NK-92 (cell line): ENCODE results near the gene REM1.

Experiments
- DNase-seq: peaks from one replicate; lab custom pipeline; 2025; ENCODE audit not compliant: unreplicated experiment; lab: John Stamatoyannopoulos, UW

The REM1 gene

DNA sequence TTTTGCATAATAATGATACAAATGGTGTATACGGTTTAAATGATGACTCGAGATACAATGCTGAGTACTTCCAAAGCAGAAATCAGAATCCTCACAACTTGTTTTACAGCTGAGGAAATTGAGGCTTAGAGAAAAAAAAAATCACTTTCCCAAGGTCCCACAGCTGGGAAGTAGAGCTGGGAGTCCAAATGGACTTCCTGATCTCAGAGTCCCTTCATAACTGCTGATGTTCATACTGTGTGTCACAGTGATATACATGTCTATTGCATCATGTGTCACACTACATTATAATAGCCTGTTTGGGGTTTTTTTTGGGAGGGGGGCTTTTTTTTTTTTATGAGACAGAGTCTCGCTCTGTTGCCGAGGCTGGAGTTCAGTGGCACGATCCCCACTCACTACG lies 47.6 kb downstream of the REM1 start:
- DNase-seq: no peak

DNA sequence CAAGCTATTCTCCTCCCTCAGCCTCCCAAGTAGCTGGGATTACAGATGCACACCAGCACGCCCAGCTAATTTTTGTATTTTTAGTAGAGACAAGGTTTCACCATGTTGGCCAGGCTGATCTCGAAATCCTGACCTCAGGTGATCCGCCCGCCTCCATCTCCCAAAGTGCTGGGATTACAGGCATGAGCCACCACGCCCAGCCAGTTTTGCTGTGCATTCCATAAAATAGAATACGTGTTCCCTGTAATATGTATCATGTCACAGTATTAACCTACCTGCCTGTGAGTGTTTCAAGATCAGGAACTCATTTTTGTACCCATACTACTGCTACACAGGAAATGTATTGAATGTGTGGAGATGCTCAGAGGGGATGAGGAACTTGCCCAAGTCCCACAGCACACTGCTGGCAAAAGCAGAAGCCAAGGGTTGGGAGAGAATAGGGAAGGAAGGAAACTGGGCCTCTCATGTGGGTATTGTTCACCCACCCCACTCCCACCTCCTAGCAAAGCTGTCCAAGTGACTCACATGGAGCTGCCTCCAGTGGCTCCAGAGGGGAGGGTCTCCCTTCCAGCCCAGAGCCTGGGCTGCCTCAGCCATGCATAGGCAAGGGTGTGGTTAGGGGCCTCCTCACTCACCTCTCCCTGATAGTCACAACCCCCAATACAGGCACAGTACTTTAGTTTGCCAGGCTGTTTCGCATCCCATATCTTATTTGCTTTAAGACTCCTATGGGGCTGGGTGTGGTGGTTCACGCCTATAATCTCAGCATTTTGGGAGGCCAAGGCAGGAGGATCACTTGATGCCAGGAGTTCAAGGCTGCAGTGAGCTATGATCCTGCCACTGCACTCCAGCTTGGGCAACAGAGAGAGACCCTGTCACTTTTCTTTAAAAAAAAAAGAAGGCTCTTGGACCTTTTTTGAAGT lies 48.5 kb downstream of the REM1 start:
- no peak for DNase-seq

DNA sequence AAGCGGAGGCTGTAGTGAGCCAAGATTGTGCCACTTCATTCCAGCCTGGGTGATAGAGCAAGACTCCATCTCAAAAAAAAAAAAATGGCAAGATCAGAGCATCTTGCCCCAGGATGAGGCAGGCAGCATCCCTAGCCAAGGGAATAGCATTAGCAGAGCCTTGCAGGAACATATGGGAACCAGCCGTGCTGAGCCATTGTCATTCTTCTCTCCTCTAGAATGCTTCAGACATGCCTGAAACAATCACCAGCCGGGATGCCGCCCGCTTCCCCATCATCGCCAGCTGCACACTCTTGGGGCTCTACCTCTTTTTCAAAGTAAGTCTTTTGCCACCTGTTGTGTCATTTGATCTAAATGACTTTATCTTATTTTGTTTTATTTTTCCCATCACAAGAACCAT lies 52.2 kb downstream of the REM1 start:
- no peak for DNase-seq
